OCI-LY1 (cell line): ENCODE data around the gene MAP7D3.

Experiments
- CTCF ChIP-seq: fragments of 200-600 bp; sonication (generic), shearing (Covaris generic); IDR thresholded peaks from 2 replicates; pipeline ENCODE4 v1.5.1; 2017; ENCODE audit warnings: mild to moderate bottlenecking, antibody characterized with exemption, low read length, moderate library complexity, mixed read lengths
- EZH2 ChIP-seq: fragments of 200-600 bp; sonication (generic), shearing (Covaris generic); IDR thresholded peaks from 2 replicates; pipeline ENCODE4 v1.8.0; 2017; ENCODE audit warnings: borderline replicate concordance, mixed run types, mild to moderate bottlenecking, antibody characterized with exemption, low read length, moderate library complexity, mixed read lengths

GRCh38 chrX:136251041-136251991 is at the start of gene MAP7D3:
- TF ChIP-seq CTCF (no peak), EZH2 (no peak)
